HG02623 (cell line): ENCODE data around the gene RFXANK.
"Not testable (repeated sequence)": the region's sequence is repeated elsewhere in the genome, so short reads cannot be mapped to it uniquely, and the experiment has no call there.

Experiments
- ATAC-seq: cut with Tn5 transposase; IDR thresholded peaks from one replicate; pipeline ENCODE4 v1.9.1; 2021; ENCODE audit warnings: moderate library complexity; ENCODE audit not compliant: unreplicated experiment

Gene RFXANK

GRCh38 chr19:19169236-19170052, 22.6 kb upstream of the RFXANK start:
- ATAC-seq = no peak

GRCh38 chr19:19170053-19170872, 21.8 kb upstream of the RFXANK start, which contains the start of gene MEF2B:
TSS of gene MEF2B (minus strand) at chr19:19170263. CDS start at chr19:19150735, 19,528 bp downstream.
- ATAC-seq = peak; percentile 83

- ATAC-seq = no peak
Observed at GRCh38 chr19:19170873-19171672, 21.0 kb upstream of the RFXANK start.

GRCh38 chr19:19171821-19172532, 20.1 kb upstream of the RFXANK start:
- ATAC-seq = no peak

GRCh38 chr19:19173243-19173642, 18.8 kb upstream of the RFXANK start:
- not testable (repeated sequence) for ATAC-seq

- no peak for ATAC-seq
Observed at GRCh38 chr19:19176950-19177349, 15.1 kb upstream of the RFXANK start.

GRCh38 chr19:19179548-19180441, 12.3 kb upstream of the RFXANK start:
- no peak for ATAC-seq

- no peak for ATAC-seq
Observed at GRCh38 chr19:19181488-19181998, 10.5 kb upstream of the RFXANK start.

- ATAC-seq = no peak
Observed at GRCh38 chr19:19185853-19186740, 6.0 kb upstream of the RFXANK start.

GRCh38 chr19:19186742-19187141, 5.3 kb upstream of the RFXANK start:
- no peak for ATAC-seq

GRCh38 chr19:19191768-19192077, 335 bp upstream of the RFXANK start:
- no peak for ATAC-seq

- no peak for ATAC-seq
Observed at GRCh38 chr19:19192910-19193423, 909 bp downstream of the RFXANK start.

- no peak for ATAC-seq
Observed at GRCh38 chr19:19193926-19194325, 1.9 kb downstream of the RFXANK start.

- no peak for ATAC-seq
Observed at GRCh38 chr19:19201697-19202630, 9.9 kb downstream of the RFXANK start.

GRCh38 chr19:19202707-19203011, 10.6 kb downstream of the RFXANK start:
- no peak for ATAC-seq

- ATAC-seq = peak; percentile 79
Observed at GRCh38 chr19:19203012-19203856, 11.2 kb downstream of the RFXANK start, which contains the start of gene NR2C2AP. TSS of gene NR2C2AP (minus strand) at chr19:19203414. CDS start at chr19:19203060, 354 bp downstream.
